ENCODE measurements around the gene UHRF1.
"Not testable (repeated sequence)": the region's sequence is repeated elsewhere in the genome, so short reads cannot be mapped to it uniquely, and the experiment has no call there.

The UHRF1 gene

DNA sequence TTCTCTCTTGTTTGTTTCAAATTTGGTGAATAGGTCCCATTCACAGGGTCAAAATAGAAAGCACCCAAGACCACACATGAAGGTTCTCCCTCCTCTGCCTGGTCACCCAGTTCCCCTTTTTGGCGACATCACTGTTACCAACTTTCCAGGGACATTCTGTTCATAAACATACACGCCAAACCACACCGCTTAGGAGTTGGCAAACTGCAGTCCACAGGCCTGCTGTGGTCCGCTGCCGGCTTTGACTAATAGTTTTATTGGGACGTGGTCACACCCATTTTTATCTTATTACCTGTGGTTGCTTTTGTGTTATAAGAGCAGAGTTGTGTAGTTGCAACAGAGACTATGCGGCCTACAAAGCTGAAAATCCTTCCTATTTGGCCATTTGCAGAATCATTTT lies 24.2 kb downstream of the UHRF1 start:
- Histone ChIP-seq H3K27me3 (ENCODE audit: control insufficient read depth, low read length) (no peaks in the 10 kb centered on the region), H3K4me1 (ENCODE audit: control insufficient read depth, low read length) (no peaks in the 10 kb centered on the region), H3K27ac (ENCODE audit: low read depth, low read length) (no peak overlapping the region), H3K4me2 (ENCODE audit: low read length) (no peak overlapping the region), H3F3A (ENCODE audit: control insufficient read depth, insufficient read depth) (peaks cover 7% of the 10 kb centered on the region; the same call in 1 of the 2 replicates), H3K9me3 (ENCODE audit: control insufficient read depth, insufficient read depth, low read length) (no peaks in the 10 kb centered on the region), H3K9me2 (replicated peaks; ENCODE audit: control insufficient read depth, low read length) (no peaks in the 10 kb centered on the region), H3K36me3 (ENCODE audit: control insufficient read depth, low read length) (peaks cover 93% of the 10 kb centered on the region), H4K20me1 (ENCODE audit: control insufficient read depth, insufficient read depth, low read depth, low read length) (peaks cover 12% of the 10 kb centered on the region), H3K4me3 (ENCODE audit: low read length) (no peak overlapping the region), H3K79me2 (ENCODE audit: control insufficient read depth, low read length) (peaks cover 93% of the 10 kb centered on the region)
- no peak for TF ChIP-seq EZH2phosphoT487 (IDR thresholded peaks at IDR 0.05; ENCODE audit: borderline replicate concordance, low read length)
- TF ChIP-seq, protein P1, sequence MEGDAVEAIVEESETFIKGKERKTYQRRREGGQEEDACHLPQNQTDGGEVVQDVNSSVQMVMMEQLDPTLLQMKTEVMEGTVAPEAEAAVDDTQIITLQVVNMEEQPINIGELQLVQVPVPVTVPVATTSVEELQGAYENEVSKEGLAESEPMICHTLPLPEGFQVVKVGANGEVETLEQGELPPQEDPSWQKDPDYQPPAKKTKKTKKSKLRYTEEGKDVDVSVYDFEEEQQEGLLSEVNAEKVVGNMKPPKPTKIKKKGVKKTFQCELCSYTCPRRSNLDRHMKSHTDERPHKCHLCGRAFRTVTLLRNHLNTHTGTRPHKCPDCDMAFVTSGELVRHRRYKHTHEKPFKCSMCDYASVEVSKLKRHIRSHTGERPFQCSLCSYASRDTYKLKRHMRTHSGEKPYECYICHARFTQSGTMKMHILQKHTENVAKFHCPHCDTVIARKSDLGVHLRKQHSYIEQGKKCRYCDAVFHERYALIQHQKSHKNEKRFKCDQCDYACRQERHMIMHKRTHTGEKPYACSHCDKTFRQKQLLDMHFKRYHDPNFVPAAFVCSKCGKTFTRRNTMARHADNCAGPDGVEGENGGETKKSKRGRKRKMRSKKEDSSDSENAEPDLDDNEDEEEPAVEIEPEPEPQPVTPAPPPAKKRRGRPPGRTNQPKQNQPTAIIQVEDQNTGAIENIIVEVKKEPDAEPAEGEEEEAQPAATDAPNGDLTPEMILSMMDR (IDR thresholded peaks at IDR 0.05; ENCODE audit: low read depth, low read length, poor library complexity, severe bottlenecking), result no peak

DNA sequence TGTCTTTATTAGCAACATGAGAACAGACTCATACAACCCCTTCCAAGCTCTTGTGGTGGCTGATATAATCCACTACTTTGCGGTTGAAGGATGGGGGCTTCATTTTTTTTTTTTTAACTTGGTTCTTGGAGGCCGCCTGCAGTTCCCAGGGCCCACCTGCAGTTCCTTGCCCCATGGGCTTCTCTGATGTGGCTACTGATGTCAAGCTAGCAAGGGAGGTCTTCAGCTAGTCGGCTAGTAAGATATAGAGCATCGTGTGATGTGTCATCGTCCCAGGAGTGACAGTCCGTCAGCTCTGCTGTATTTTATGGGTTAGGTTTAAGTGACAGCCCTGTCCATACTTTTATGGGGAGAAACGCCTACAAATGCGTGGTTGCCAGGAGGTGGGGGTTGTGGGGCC lies 26.1 kb downstream of the UHRF1 start:
- Histone ChIP-seq H4K20me1 (ENCODE audit: control insufficient read depth, insufficient read depth, low read depth, low read length) (peaks cover 10% of the 10 kb centered on the region), H3K27ac (ENCODE audit: low read depth, low read length) (no peak overlapping the region), H3K4me3 (ENCODE audit: low read length) (no peak overlapping the region), H3K9me2 (replicated peaks; ENCODE audit: control insufficient read depth, low read length) (no peaks in the 10 kb centered on the region), H3K36me3 (ENCODE audit: control insufficient read depth, low read length) (peaks cover 92% of the 10 kb centered on the region), H3K27me3 (ENCODE audit: control insufficient read depth, low read length) (no peaks in the 10 kb centered on the region), H3K9me3 (ENCODE audit: control insufficient read depth, insufficient read depth, low read length) (no peaks in the 10 kb centered on the region), H3K4me2 (ENCODE audit: low read length) (no peak overlapping the region), H3K79me2 (ENCODE audit: control insufficient read depth, low read length) (peaks cover 95% of the 10 kb centered on the region), H3K4me1 (ENCODE audit: control insufficient read depth, low read length) (no peaks in the 10 kb centered on the region), H3F3A (ENCODE audit: control insufficient read depth, insufficient read depth) (peaks cover 7% of the 10 kb centered on the region; the same call in 1 of the 2 replicates)
- TF ChIP-seq, protein P1 (IDR thresholded peaks at IDR 0.05; ENCODE audit: low read depth, low read length, poor library complexity, severe bottlenecking), result no peak
- TF ChIP-seq EZH2phosphoT487 (IDR thresholded peaks at IDR 0.05; ENCODE audit: borderline replicate concordance, low read length), result no peak

DNA sequence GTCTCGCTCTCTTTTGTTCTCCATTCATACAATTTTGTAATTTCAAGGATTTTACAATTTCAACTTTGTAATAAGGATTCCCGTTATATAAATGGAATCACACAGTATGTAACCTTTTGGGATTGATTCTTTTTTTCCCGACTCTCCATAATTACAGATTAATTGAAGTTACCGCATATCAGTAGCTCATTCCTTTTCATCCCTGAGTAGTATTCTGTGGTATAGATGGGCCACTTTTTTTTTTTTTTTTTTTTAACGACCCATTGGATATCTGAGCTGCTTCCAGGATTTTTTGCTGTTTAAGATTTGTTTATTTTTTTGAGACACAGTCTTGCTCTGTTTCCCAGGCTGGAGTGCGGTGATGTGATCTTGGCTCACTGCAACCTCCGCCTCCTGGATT lies 27.8 kb downstream of the UHRF1 start:
- H3K9me2 ChIP-seq (replicated peaks; ENCODE audit: control insufficient read depth, low read length), result no peaks in the 10 kb centered on the region
- no peak overlapping the region for H3K27ac ChIP-seq (ENCODE audit: low read depth, low read length)
- H3K4me2 ChIP-seq (ENCODE audit: low read length), result no peak overlapping the region
- peaks cover 7% of the 10 kb centered on the region for H4K20me1 ChIP-seq (ENCODE audit: control insufficient read depth, insufficient read depth, low read depth, low read length)
- peaks cover 97% of the 10 kb centered on the region for H3K36me3 ChIP-seq (ENCODE audit: control insufficient read depth, low read length)
- no peak for TF ChIP-seq EZH2phosphoT487 (IDR thresholded peaks at IDR 0.05; ENCODE audit: borderline replicate concordance, low read length)
- TF ChIP-seq, protein P1 (IDR thresholded peaks at IDR 0.05; ENCODE audit: low read depth, low read length, poor library complexity, severe bottlenecking), result no peak
- H3K4me1 ChIP-seq (ENCODE audit: control insufficient read depth, low read length), result no peaks in the 10 kb centered on the region
- H3K4me3 ChIP-seq (ENCODE audit: low read length), result no peak overlapping the region
- H3K9me3 ChIP-seq (ENCODE audit: control insufficient read depth, insufficient read depth, low read length), result no peaks in the 10 kb centered on the region
- H3K27me3 ChIP-seq (ENCODE audit: control insufficient read depth, low read length), result no peaks in the 10 kb centered on the region
- peaks cover 93% of the 10 kb centered on the region for H3K79me2 ChIP-seq (ENCODE audit: control insufficient read depth, low read length)
- H3F3A ChIP-seq (ENCODE audit: control insufficient read depth, insufficient read depth), result peaks cover 7% of the 10 kb centered on the region; the same call in 1 of the 2 replicates

DNA sequence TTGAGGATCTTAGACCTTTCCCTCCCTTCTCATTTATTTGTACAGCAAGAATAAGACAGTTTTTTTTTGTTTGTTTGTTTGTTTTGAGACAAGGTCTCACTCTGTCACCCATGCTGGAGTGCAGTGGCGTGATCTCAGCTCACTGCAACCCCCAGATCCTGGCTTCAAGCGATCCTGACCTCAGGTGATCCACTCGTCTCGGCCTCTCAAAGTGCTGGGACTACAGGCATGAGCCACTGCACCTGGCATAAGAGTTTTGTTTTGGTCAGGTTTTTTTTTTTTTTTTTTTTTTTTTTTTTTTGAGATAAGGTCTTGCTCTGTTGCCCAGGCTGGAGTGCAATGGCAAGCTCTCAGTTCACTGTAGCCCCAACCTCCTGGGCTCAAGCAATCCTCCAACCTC lies 29.2 kb downstream of the UHRF1 start:
- H3K9me2 ChIP-seq (replicated peaks; ENCODE audit: control insufficient read depth, low read length); H3K4me2 ChIP-seq (ENCODE audit: low read length); H3K4me3 ChIP-seq (ENCODE audit: low read length); H4K20me1 ChIP-seq (ENCODE audit: control insufficient read depth, insufficient read depth, low read depth, low read length); H3F3A ChIP-seq (ENCODE audit: control insufficient read depth, insufficient read depth); H3K4me1 ChIP-seq (ENCODE audit: control insufficient read depth, low read length); H3K27me3 ChIP-seq (ENCODE audit: control insufficient read depth, low read length); H3K27ac ChIP-seq (ENCODE audit: low read depth, low read length); H3K9me3 ChIP-seq (ENCODE audit: control insufficient read depth, insufficient read depth, low read length): not testable (repeated sequence)
- H3K79me2 ChIP-seq (ENCODE audit: control insufficient read depth, low read length), result peaks cover 88% of the 10 kb centered on the region
- H3K36me3 ChIP-seq (ENCODE audit: control insufficient read depth, low read length), result peaks cover 97% of the 10 kb centered on the region
